Tibial nerve (tissue), 4 donors: ENCODE measurements around the gene PPM1F. TPM values are rescaled to one million over a fixed set of nuclear protein-coding genes. Genes with fewer than 3 reads are reported as not detected.

Experiments
- DNase-seq, 2 donors: peaks; one replicate each; pipeline ENCODE4 v3.0.0-alpha.2; 2019; ENCODE audit warnings: low spot score in 2 of 2
- H3K27ac ChIP-seq, 4 donors: fragments of 200-600 bp; sonication (generic) in 3 of 4; one replicate each; pipeline ENCODE4 v1.5.1; 2017 to 2019; ENCODE audit warnings: mild to moderate bottlenecking in 1 of 4
- H3K27me3 ChIP-seq, 2 donors: fragments of 200-600 bp; sonication (generic) in 1 of 2; one replicate each; pipeline versions ENCODE4 v1.5.1 to v1.6.0; 2017 to 2019
- H3K36me3 ChIP-seq, 3 donors: fragments of 200-600 bp; sonication (generic); one replicate each; pipeline ENCODE4 v1.5.1; 2018 to 2019
- H3K4me1 ChIP-seq, 4 donors: fragments of 200-600 bp; sonication (generic) in 3 of 4; one replicate each; pipeline ENCODE4 v1.5.1; 2017 to 2019
- H3K4me3 ChIP-seq, 4 donors: fragments of 200-600 bp; sonication (generic) in 3 of 4; one replicate each; pipeline ENCODE4 v1.5.1; 2017 to 2019; ENCODE audit warnings: mild to moderate bottlenecking in 1 of 4, moderate library complexity in 1 of 4
- H3K9me3 ChIP-seq, 4 donors: fragments of 200-600 bp; sonication (generic) in 3 of 4; one replicate each; pipeline ENCODE4 v1.5.1; 2017 to 2019
- EP300 ChIP-seq, 2 donors: sonication (generic); formaldehyde crosslinking; IDR thresholded peaks; one replicate each; pipeline ENCODE4 v1.6.1; 2017; ENCODE audit warnings: antibody characterized with exemption in 2 of 2, mild to moderate bottlenecking in 1 of 2
- POLR2A ChIP-seq, 2 donors: fragments of 450-650 bp; IDR thresholded peaks; one replicate each; pipeline ENCODE4 v1.6.1; 2017; ENCODE audit warnings: antibody characterized with exemption in 2 of 2, mild to moderate bottlenecking in 2 of 2, moderate library complexity in 2 of 2
- WGBS, 2 donors: methylation state at CpG; one replicate each; pipeline ENCODE4 v1.1.5; 2018; 5-methylcytosine and 5-hydroxymethylcytosine counted together
- total RNA-seq, 4 donors: library from RNA; depleted of rRNA; stranded (reverse); fragments of >200 nt; gene quantifications; one replicate each; pipeline ENCODE4 v1.1.0, GENCODE V29; 2016
- TF ChIP-seq, protein P1 (sequence below), 5 experiments: fragments of 200-600 bp in 3 of 5; fragments of 450-650 bp in 2 of 5; sonication (generic) in 3 of 5; IDR thresholded peaks; one replicate each; pipeline ENCODE4 v1.5.1; 2016 to 2019; ENCODE audit warnings: antibody characterized with exemption in 5 of 5, mild to moderate bottlenecking in 3 of 5, moderate library complexity in 2 of 5

Gene PPM1F
- total RNA-seq, 4 donors from 2014 or later = 59.4 to 78.3 (median 67.2) TPM

DNA sequence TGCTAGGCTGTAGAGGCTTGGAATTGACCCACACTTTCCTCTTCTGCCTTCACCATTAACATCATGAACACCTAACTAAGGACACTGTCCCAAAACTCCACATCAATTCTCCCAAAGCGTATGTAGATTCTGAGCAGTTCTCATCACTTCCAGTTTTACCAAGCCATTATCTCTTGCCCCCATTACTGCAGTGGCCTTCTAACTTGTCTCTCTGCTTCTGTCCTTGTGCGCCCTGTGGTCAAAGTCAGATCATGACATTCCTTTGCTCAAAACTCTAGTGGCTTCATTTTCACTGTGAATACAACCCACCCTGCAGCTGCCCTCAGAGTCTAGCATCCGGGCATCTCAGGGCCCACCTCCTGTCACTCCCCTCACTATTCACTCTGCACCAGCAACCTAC is 43.0 kb upstream of the PPM1F start:
- H3K27me3 ChIP-seq = no peaks in the 10 kb centered on the region
- no peak for DNase-seq
- no peaks in the 10 kb centered on the region for H3K9me3 ChIP-seq
- H3K4me3 ChIP-seq = no peak overlapping the region
- no peaks in the 10 kb centered on the region for H3K4me1 ChIP-seq
- no peak for TF ChIP-seq EP300 (IDR thresholded peaks at IDR 0.05)
- TF ChIP-seq, protein P1, sequence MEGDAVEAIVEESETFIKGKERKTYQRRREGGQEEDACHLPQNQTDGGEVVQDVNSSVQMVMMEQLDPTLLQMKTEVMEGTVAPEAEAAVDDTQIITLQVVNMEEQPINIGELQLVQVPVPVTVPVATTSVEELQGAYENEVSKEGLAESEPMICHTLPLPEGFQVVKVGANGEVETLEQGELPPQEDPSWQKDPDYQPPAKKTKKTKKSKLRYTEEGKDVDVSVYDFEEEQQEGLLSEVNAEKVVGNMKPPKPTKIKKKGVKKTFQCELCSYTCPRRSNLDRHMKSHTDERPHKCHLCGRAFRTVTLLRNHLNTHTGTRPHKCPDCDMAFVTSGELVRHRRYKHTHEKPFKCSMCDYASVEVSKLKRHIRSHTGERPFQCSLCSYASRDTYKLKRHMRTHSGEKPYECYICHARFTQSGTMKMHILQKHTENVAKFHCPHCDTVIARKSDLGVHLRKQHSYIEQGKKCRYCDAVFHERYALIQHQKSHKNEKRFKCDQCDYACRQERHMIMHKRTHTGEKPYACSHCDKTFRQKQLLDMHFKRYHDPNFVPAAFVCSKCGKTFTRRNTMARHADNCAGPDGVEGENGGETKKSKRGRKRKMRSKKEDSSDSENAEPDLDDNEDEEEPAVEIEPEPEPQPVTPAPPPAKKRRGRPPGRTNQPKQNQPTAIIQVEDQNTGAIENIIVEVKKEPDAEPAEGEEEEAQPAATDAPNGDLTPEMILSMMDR (IDR thresholded peaks at IDR 0.05) = no peak
- TF ChIP-seq POLR2A (IDR thresholded peaks at IDR 0.05) = no peak
- WGBS, 2 donors = 87 to 89% methylated on average over 3 of the region's 3 CpGs
- no peaks in the 10 kb centered on the region for H3K36me3 ChIP-seq
- no peak overlapping the region for H3K27ac ChIP-seq

DNA sequence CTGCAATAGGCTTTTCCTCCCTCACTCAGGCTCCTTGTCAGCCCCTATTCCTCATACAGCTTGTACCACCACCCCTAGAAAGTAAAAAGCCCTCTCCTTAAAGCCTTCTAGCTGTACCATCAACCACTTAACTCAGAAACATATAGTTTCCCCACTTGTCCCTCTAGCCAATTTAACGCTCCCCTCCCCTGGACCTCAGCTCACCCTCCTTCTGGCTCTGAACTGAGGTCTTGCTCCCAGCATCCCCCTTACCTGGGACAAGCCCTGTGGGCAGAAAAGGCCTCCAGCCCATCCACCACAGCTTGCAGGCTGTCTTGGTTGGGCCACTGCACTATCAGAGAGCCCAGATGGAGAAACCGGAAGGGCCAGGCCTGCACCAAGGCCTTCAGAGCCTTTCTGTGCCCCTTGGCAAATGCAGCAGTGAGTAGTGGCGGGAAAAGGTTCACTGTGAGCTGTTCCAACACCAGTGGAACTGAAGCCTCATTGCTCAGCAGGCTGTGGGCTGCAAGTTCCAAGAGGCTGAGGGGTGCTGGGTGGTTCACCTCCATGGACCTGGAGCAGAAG is 42.3 kb upstream of the PPM1F start:
- H3K4me1 ChIP-seq = no peaks in the 10 kb centered on the region
- H3K27ac ChIP-seq = no peak overlapping the region
- DNase-seq = no peak
- 100% methylated on average over 3 of the region's 3 CpGs for WGBS, 2 donors
- no peaks in the 10 kb centered on the region for H3K9me3 ChIP-seq
- H3K36me3 ChIP-seq = no peaks in the 10 kb centered on the region
- no peak overlapping the region for H3K4me3 ChIP-seq
- no peak for TF ChIP-seq EP300 (IDR thresholded peaks at IDR 0.05)
- no peak for TF ChIP-seq POLR2A (IDR thresholded peaks at IDR 0.05)
- TF ChIP-seq, protein P1 (IDR thresholded peaks at IDR 0.05) = no peak
- no peaks in the 10 kb centered on the region for H3K27me3 ChIP-seq

DNA sequence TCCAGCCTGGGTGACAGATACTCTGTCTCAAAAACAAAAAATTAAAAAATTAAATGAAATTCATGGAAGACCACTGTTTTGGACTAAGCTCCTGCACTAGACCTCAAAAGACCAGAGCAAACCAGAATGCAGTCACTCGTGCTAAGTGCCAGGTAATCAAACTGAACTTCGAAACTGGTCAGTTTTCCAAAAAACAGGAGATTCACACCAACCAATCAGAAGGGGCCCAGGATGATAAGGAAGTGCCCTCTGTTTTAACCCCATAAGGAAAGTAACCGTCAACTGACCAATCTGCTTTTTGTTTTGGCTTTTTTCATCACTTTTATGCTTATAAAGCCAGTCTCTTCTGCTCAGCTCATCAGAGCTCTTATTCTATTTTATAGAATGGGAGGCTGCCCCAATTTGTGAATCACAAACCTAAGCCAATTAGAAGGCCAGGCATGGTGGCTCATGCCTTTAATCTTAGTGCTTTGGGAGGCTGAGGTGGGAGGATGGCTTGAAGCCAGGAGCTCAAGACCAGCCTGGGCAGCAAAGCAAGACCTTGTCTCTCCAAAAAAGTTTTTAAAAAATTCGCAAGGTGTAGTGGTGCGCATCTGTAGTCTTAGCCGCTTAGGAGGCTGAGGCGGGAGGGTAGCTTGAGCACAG is 40.1 kb upstream of the PPM1F start:
- 77% methylated on average over 7 of the region's 7 CpGs for WGBS, 2 donors
- TF ChIP-seq, protein P1 (IDR thresholded peaks at IDR 0.05) = no peak
- no peaks in the 10 kb centered on the region for H3K27me3 ChIP-seq
- no peak for DNase-seq
- H3K36me3 ChIP-seq = no peaks in the 10 kb centered on the region
- H3K4me1 ChIP-seq = no peaks in the 10 kb centered on the region
- H3K9me3 ChIP-seq = no peaks in the 10 kb centered on the region
- no peak overlapping the region for H3K27ac ChIP-seq
- no peak overlapping the region for H3K4me3 ChIP-seq

DNA sequence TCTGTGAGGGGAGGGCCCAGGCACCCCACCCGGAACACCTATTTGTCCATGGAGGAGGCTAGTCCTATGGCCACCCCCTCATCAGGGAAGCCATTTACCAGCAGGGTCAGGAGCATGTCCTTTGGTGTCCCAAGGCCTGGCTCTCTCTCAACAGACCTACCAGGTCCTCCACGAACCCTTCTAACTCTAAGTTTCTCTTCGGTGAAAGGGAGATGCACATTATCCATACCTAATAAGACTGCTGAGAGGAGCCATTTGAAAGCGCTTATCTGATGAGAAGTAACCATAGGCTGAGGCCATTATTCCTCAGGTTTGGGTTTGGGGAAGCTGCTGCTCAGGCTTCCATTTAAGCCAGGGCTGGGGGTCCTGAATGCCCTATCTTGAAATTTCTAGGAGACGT is 39.1 kb upstream of the PPM1F start:
- Histone ChIP-seq H3K36me3 (no peaks in the 10 kb centered on the region), H3K27me3 (no peaks in the 10 kb centered on the region), H3K9me3 (no peaks in the 10 kb centered on the region), H3K4me1 (no peaks in the 10 kb centered on the region), H3K4me3 (no peak overlapping the region), H3K27ac (no peak overlapping the region)
- DNase-seq = no peak
- WGBS, 2 donors = 89 to 91% methylated on average over 4 to 5 of the region's 5 CpGs
- TF ChIP-seq EP300 (IDR thresholded peaks at IDR 0.05) = no peak

DNA sequence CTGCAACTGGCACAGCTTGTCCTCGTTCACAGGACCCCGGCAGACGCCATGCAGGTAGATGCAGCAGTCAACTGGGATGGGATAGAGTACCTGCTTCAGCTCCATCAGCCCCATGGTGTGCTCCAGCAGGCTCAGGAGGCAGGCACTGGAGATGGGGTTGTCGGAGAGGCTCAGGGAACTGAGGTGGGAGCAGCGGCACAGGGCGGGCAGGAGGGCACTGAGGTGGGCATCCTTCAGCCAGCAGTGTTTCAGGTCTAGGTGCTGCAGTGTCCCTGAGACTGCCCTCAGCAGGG is 38.6 kb upstream of the PPM1F start:
- H3K4me3 ChIP-seq = no peak overlapping the region
- H3K9me3 ChIP-seq = no peaks in the 10 kb centered on the region
- TF ChIP-seq EP300 (IDR thresholded peaks at IDR 0.05) (no peak), POLR2A (IDR thresholded peaks at IDR 0.05) (no peak)
- TF ChIP-seq, protein P1 (IDR thresholded peaks at IDR 0.05) = no peak
- H3K27me3 ChIP-seq = no peaks in the 10 kb centered on the region
- no peaks in the 10 kb centered on the region for H3K4me1 ChIP-seq
- DNase-seq = no peak
- H3K36me3 ChIP-seq = no peaks in the 10 kb centered on the region
- no peak overlapping the region for H3K27ac ChIP-seq
- WGBS, 2 donors = 89 to 92% methylated on average over 6 of the region's 6 CpGs
